ENCODE results near the gene LIN37.

LIN37 gene

GRCh38 chr19:35775046-35775297, 26.6 kb downstream of the LIN37 start:
- DNase-seq (ENCODE audit: low read depth), result no peak

GRCh38 chr19:35775298-35776101, 27.1 kb downstream of the LIN37 start, which contains the start of gene ARHGAP33:
Gene ARHGAP33, plus strand, starts transcription at chr19:35775564. Its CDS starts 95 bp downstream, at chr19:35775659.
- peak; percentile 97 for DNase-seq (ENCODE audit: low read depth)

- DNase-seq (ENCODE audit: low read depth), result no peak
Measured at GRCh38 chr19:35776102-35776788, 27.9 kb downstream of the LIN37 start.

- no peak for DNase-seq (ENCODE audit: low read depth)
Measured at GRCh38 chr19:35777086-35777841, 28.9 kb downstream of the LIN37 start.

- DNase-seq (ENCODE audit: low read depth), result no peak
Measured at GRCh38 chr19:35777961-35778360, 29.6 kb downstream of the LIN37 start.

GRCh38 chr19:35779033-35779432, 30.7 kb downstream of the LIN37 start:
- no peak for DNase-seq (ENCODE audit: low read depth)

- no peak for DNase-seq (ENCODE audit: low read depth)
Measured at GRCh38 chr19:35780058-35780457, 31.7 kb downstream of the LIN37 start.

- DNase-seq (ENCODE audit: low read depth), result no peak
Measured at GRCh38 chr19:35780717-35781116, 32.3 kb downstream of the LIN37 start.

- no peak for DNase-seq (ENCODE audit: low read depth)
Measured at GRCh38 chr19:35781650-35782049, 33.3 kb downstream of the LIN37 start.

- DNase-seq (ENCODE audit: low read depth), result no peak
Measured at GRCh38 chr19:35782589-35782988, 34.2 kb downstream of the LIN37 start.

GRCh38 chr19:35783469-35784434, 35.4 kb downstream of the LIN37 start:
- DNase-seq (ENCODE audit: low read depth), result no peak

GRCh38 chr19:35784503-35785338, 36.3 kb downstream of the LIN37 start:
- no peak for DNase-seq (ENCODE audit: low read depth)

GRCh38 chr19:35785339-35785627, 36.9 kb downstream of the LIN37 start:
- DNase-seq (ENCODE audit: low read depth), result no peak

GRCh38 chr19:35786299-35787160, 38.2 kb downstream of the LIN37 start:
- no peak for DNase-seq (ENCODE audit: low read depth)

- DNase-seq (ENCODE audit: low read depth), result no peak
Measured at GRCh38 chr19:35787227-35787799, 38.9 kb downstream of the LIN37 start.

GRCh38 chr19:35788205-35788960, 40.0 kb downstream of the LIN37 start:
- DNase-seq (ENCODE audit: low read depth), result no peak

- no peak for DNase-seq (ENCODE audit: low read depth)
Measured at GRCh38 chr19:35789195-35789977, 41.0 kb downstream of the LIN37 start.
